HEK293T (cell line): ENCODE data around the gene LTBP1.

ENCODE experiments used
- BHLHE40 ChIP-seq: fragments of 450-650 bp; IDR thresholded peaks from 2 replicates; pipeline ENCODE4 v1.6.1; 2016; ENCODE audit warnings: mild to moderate bottlenecking, moderate library complexity, borderline replicate concordance
- FOXK2 ChIP-seq: fragments of 450-650 bp; IDR thresholded peaks from 2 replicates; pipeline ENCODE4 v1.6.1; 2016; ENCODE audit warnings: mild to moderate bottlenecking
- SP1 ChIP-seq: fragments of 450-650 bp; IDR thresholded peaks from 2 replicates; pipeline ENCODE4 v1.6.1; 2017
- TF ChIP-seq, protein P1 (sequence below): fragments of 450-650 bp; IDR thresholded peaks from 2 replicates; pipeline ENCODE4 v1.6.1; 2016

DNA sequence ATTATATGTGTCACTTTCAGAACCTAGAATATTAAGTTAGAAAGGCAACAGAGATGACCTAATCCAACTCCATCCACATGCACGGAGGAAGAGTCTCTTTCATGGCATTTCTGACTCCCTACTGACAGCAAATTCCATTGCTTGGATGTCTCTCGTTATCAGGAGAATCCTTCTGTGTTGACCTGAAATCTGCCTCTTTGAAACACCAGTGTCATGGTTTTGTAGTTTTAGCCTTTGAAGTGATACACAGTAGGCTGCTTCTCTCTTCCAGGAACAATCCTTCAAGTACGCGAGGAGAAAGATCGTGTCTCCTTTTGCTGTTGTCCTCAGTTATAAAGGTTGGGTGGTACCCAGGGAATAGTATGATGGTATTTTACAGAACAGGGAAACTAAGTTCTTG is 327.8 kb downstream of the LTBP1 start:
- TF ChIP-seq BHLHE40 (no peak), SP1 (no peak), FOXK2 (no peak)
- TF ChIP-seq, protein P1, sequence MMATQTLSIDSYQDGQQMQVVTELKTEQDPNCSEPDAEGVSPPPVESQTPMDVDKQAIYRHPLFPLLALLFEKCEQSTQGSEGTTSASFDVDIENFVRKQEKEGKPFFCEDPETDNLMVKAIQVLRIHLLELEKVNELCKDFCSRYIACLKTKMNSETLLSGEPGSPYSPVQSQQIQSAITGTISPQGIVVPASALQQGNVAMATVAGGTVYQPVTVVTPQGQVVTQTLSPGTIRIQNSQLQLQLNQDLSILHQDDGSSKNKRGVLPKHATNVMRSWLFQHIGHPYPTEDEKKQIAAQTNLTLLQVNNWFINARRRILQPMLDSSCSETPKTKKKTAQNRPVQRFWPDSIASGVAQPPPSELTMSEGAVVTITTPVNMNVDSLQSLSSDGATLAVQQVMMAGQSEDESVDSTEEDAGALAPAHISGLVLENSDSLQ, result no peak
